NCI-H2196 (cell line): ENCODE results near the gene NKIRAS1.
"Not testable (repeated sequence)": the region's sequence is repeated elsewhere in the genome, so short reads cannot be mapped to it uniquely, and the experiment has no call there.

Experiments used
- DNase-seq: peaks from one replicate; lab custom pipeline; 2025; ENCODE audit not compliant: unreplicated experiment; lab: John Stamatoyannopoulos, UW

The NKIRAS1 gene

GRCh38 chr3:23911397-23911796 lies 5.4 kb downstream of the NKIRAS1 start:
- no peak for DNase-seq

- DNase-seq, result no peak
Measured at GRCh38 chr3:23909341-23909740, 7.4 kb downstream of the NKIRAS1 start.

GRCh38 chr3:23904545-23904944 lies 12.2 kb downstream of the NKIRAS1 start:
- DNase-seq, result no peak

- DNase-seq, result no peak
Measured at GRCh38 chr3:23900744-23901143, 16.0 kb downstream of the NKIRAS1 start.

- no peak for DNase-seq
Measured at GRCh38 chr3:23895181-23895580, 21.6 kb downstream of the NKIRAS1 start.

GRCh38 chr3:23894254-23895061 lies 22.3 kb downstream of the NKIRAS1 start:
- DNase-seq, result no peak

GRCh38 chr3:23889950-23890349 lies 26.8 kb downstream of the NKIRAS1 start:
- DNase-seq, result no peak

GRCh38 chr3:23889386-23889785 lies 27.4 kb downstream of the NKIRAS1 start:
- DNase-seq, result no peak

- peak; percentile 7 for DNase-seq
Measured at GRCh38 chr3:23888617-23889228, 28.1 kb downstream of the NKIRAS1 start.

GRCh38 chr3:23886311-23886710 lies 30.5 kb downstream of the NKIRAS1 start:
- no peak for DNase-seq

- no peak for DNase-seq
Measured at GRCh38 chr3:23885210-23885609, 31.6 kb downstream of the NKIRAS1 start.

GRCh38 chr3:23884481-23884880 lies 32.3 kb downstream of the NKIRAS1 start:
- DNase-seq, result no peak

GRCh38 chr3:23882487-23882918 lies 34.3 kb downstream of the NKIRAS1 start:
- DNase-seq, result no peak

- DNase-seq, result not testable (repeated sequence)
Measured at GRCh38 chr3:23881993-23882392, 34.8 kb downstream of the NKIRAS1 start.

- DNase-seq, result no peak
Measured at GRCh38 chr3:23880703-23881339, 36.0 kb downstream of the NKIRAS1 start.

GRCh38 chr3:23879485-23879884 lies 37.3 kb downstream of the NKIRAS1 start:
- DNase-seq, result no peak

GRCh38 chr3:23877329-23877980 lies 39.3 kb downstream of the NKIRAS1 start:
- DNase-seq, result no peak

- no peak for DNase-seq
Measured at GRCh38 chr3:23876923-23877322, 39.9 kb downstream of the NKIRAS1 start.

- DNase-seq, result no peak
Measured at GRCh38 chr3:23875113-23875725, 41.6 kb downstream of the NKIRAS1 start.

- DNase-seq, result no peak
Measured at GRCh38 chr3:23874359-23875112, 42.3 kb downstream of the NKIRAS1 start.
